Lung (tissue), 12 donors: ENCODE data around the gene C22orf31. TPM values are rescaled to one million over a fixed set of nuclear protein-coding genes. Genes with fewer than 3 reads are reported as not detected.

ENCODE experiments used
- ATAC-seq: fragments of 200-7000 bp; cut with Tn5 transposase; one replicate; pipeline ENCODE4 v1.9.1; 2020; ENCODE audit warnings: moderate number of reproducible peaks; ENCODE audit not compliant: insufficient read depth, low FRiP score
- DNase-seq, 3 donors: peaks; one replicate each; pipeline ENCODE4 v3.0.0-alpha.2; 2013 to 2017
- H3K27ac ChIP-seq, 2 donors: one replicate each; pipeline ENCODE4 v1.5.1; 2013; ENCODE audit warnings: mild to moderate bottlenecking in 2 of 2, moderate library complexity in 2 of 2, control low read depth in 1 of 2, inconsistent platforms in 1 of 2, low read depth in 1 of 2, low read length in 1 of 2
- H3K27me3 ChIP-seq, 3 donors: one replicate each; pipeline ENCODE4 v1.5.1; 2013; ENCODE audit warnings: low read length in 2 of 3; ENCODE audit not compliant: control insufficient read depth in 3 of 3, insufficient read depth in 3 of 3
- H3K36me3 ChIP-seq, 4 donors: one replicate each; pipeline ENCODE4 v1.5.1; 2013; ENCODE audit warnings: low read length in 4 of 4, mild to moderate bottlenecking in 1 of 4, moderate library complexity in 1 of 4; ENCODE audit not compliant: control insufficient read depth in 4 of 4, insufficient read depth in 4 of 4
- H3K4me1 ChIP-seq, 5 donors: one replicate each; pipeline ENCODE4 v1.5.1; 2013; ENCODE audit warnings: low read length in 5 of 5, mild to moderate bottlenecking in 2 of 5, moderate library complexity in 1 of 5; ENCODE audit not compliant: control insufficient read depth in 5 of 5, insufficient read depth in 5 of 5
- H3K4me3 ChIP-seq: one replicate; pipeline ENCODE4 v1.5.1; 2013; ENCODE audit warnings: mild to moderate bottlenecking, control low read depth, moderate library complexity
- H3K9ac ChIP-seq, 2 donors: one replicate each; pipeline ENCODE4 v1.5.1; 2013; ENCODE audit warnings: low read length in 2 of 2, control low read depth in 1 of 2; ENCODE audit not compliant: insufficient read depth in 1 of 2
- H3K9me3 ChIP-seq, 4 donors: one replicate each; pipeline ENCODE4 v1.5.1; 2013; ENCODE audit warnings: low read length in 3 of 4, mild to moderate bottlenecking in 1 of 4, moderate library complexity in 1 of 4; ENCODE audit not compliant: control insufficient read depth in 4 of 4, insufficient read depth in 3 of 4
- CTCF ChIP-seq: IDR thresholded peaks from 2 replicates; pipeline ENCODE4 v1.5.1; 2012; ENCODE audit warnings: mild to moderate bottlenecking; ENCODE audit errors: control extremely low read depth, extremely low read depth
- WGBS, 2 donors: extraction: QIAGEN DNeasy Blood & Tissue Kit; methylation state at CpG; one replicate each; pipeline ENCODE4 v1.1.7; 2013; 5-methylcytosine and 5-hydroxymethylcytosine counted together
- polyA plus RNA-seq, 2 donors: library from polyadenylated mRNA; stranded (reverse); fragments of 200-250 nt; gene quantifications; one replicate each; pipeline ENCODE4 v1.2.1, GENCODE V29; 2013
- total RNA-seq, 2 donors: library from RNA; depleted of rRNA in 1 of 2; stranded (reverse); fragments of >200 nt in 1 of 2; gene quantifications; one replicate each; pipeline ENCODE4 v1.2.1, GENCODE V29; 2014 to 2021
- donor health status: control.
- donor health status: control.
- donor health status: Bipolar disorder and iron deficiency.
- donor health status: healthy.
- donor health status: DM: yes; HTN: yes; CAD: no.

Gene C22orf31
- total and polyA plus RNA-seq, 4 donors = 0.07 to 0.30 TPM; not detected in 2

GRCh38 chr22:29056472-29056871, 5.2 kb downstream of the C22orf31 start:
- peaks cover 0 to 15% (median 4%) of the 10 kb centered on the region in 5 donors for H3K4me1 ChIP-seq
- no peak overlapping the region for H3K4me3 ChIP-seq
- TF ChIP-seq CTCF = no peak
- no peak for ATAC-seq
- no peaks in the 10 kb centered on the region for H3K27me3 ChIP-seq
- no peak for DNase-seq
- 89 to 96% methylated on average over 3 of the region's 3 CpGs for WGBS, 2 donors
- peaks cover 0 to 2% (median 0%) of the 10 kb centered on the region in 4 donors for H3K36me3 ChIP-seq
- H3K27ac ChIP-seq = no peak overlapping the region
- no peaks in the 10 kb centered on the region for H3K9me3 ChIP-seq
- H3K9ac ChIP-seq = no peak overlapping the region

- H3K4me3 ChIP-seq = no peak overlapping the region
- no peaks in the 10 kb centered on the region for H3K27me3 ChIP-seq
- H3K9me3 ChIP-seq = no peaks in the 10 kb centered on the region
- H3K36me3 ChIP-seq = peaks cover 0 to 6% (median 3%) of the 10 kb centered on the region in 4 donors
- H3K27ac ChIP-seq = no peak overlapping the region
- WGBS, 2 donors = 83 to 84% methylated on average over 14 of the region's 14 CpGs
- ATAC-seq (no peak), DNase-seq (no peak)
- TF ChIP-seq CTCF = no peak
- H3K4me1 ChIP-seq = peaks cover 0 to 15% (median 4%) of the 10 kb centered on the region in 5 donors
- H3K9ac ChIP-seq = no peak overlapping the region
Observed at GRCh38 chr22:29055192-29055830, 6.3 kb downstream of the C22orf31 start.

- no peak for ATAC-seq
Observed at GRCh38 chr22:29054251-29054767, 7.3 kb downstream of the C22orf31 start.

More at GRCh38 chr22:29054251-29054767, 7.3 kb downstream of the C22orf31 start:
- no peak overlapping the region for H3K4me3 ChIP-seq
- peaks cover 0 to 15% (median 6%) of the 10 kb centered on the region in 4 donors for H3K36me3 ChIP-seq
- no peak overlapping the region for H3K9ac ChIP-seq
- no peak for DNase-seq
- no peaks in the 10 kb centered on the region for H3K9me3 ChIP-seq
- H3K27ac ChIP-seq = no peak overlapping the region
- peaks cover 0 to 14% (median 4%) of the 10 kb centered on the region in 5 donors for H3K4me1 ChIP-seq
- no peak for TF ChIP-seq CTCF
- WGBS, 2 donors = 88 to 91% methylated on average over 10 of the region's 10 CpGs
- H3K27me3 ChIP-seq = no peaks in the 10 kb centered on the region
